ENCODE results near the gene VWA1. TPM values are rescaled to one million over a fixed set of nuclear protein-coding genes. Genes with fewer than 3 reads are reported as not detected.
A peak's percentile ranks its signal among the peaks of the same experiment; 100 is the strongest.
"Not testable (repeated sequence)": the region's sequence is repeated elsewhere in the genome, so short reads cannot be mapped to it uniquely, and the experiment has no call there.

VWA1 gene
- polyA plus RNA-seq, 1 donor: 92.3 TPM

- Histone ChIP-seq H3K4me1 (ENCODE audit: control insufficient read depth, insufficient read depth, low read length) (peaks cover 76% of the 10 kb centered on the region), H3K9me3 (ENCODE audit: control insufficient read depth, low read depth, low read length) (peaks cover 18% of the 10 kb centered on the region), H3K36me3 (ENCODE audit: control insufficient read depth, insufficient read depth, low read length) (peaks cover 10% of the 10 kb centered on the region), H3K27me3 (ENCODE audit: control insufficient read depth, insufficient read depth, low read length) (no peaks in the 10 kb centered on the region), H3K4me3 (ENCODE audit: low read length) (peak overlapping the region; percentile 81), H3K27ac (ENCODE audit: low read length) (peak overlapping the region; percentile 49)
- WGBS (ENCODE audit: insufficient coverage, low lambda C conversion rate): no CpG with 5 or more reads among the region's 31 CpGs
- no peak for DNase-seq
These were observed 1.8 kb downstream of the VWA1 start for GRCh38 chr1:1437033-1437903.

- Histone ChIP-seq H3K27me3 (ENCODE audit: control insufficient read depth, insufficient read depth, low read length) (no peaks in the 10 kb centered on the region), H3K4me1 (ENCODE audit: control insufficient read depth, insufficient read depth, low read length) (peaks cover 70% of the 10 kb centered on the region), H3K9me3 (ENCODE audit: control insufficient read depth, low read depth, low read length) (peaks cover 18% of the 10 kb centered on the region), H3K4me3 (ENCODE audit: low read length) (peak overlapping the region; percentile 16), H3K36me3 (ENCODE audit: control insufficient read depth, insufficient read depth, low read length) (peaks cover 10% of the 10 kb centered on the region), H3K27ac (ENCODE audit: low read length) (peak overlapping the region; percentile 49)
- WGBS (ENCODE audit: insufficient coverage, low lambda C conversion rate): no CpG with 5 or more reads among the region's 11 CpGs
- peak; percentile 87 to 91 for DNase-seq
These were observed 2.5 kb downstream of the VWA1 start for GRCh38 chr1:1437904-1438376.

- peaks cover 17% of the 10 kb centered on the region for H3K9me3 ChIP-seq (ENCODE audit: control insufficient read depth, low read depth, low read length)
- H3K4me1 ChIP-seq (ENCODE audit: control insufficient read depth, insufficient read depth, low read length): peaks cover 61% of the 10 kb centered on the region
- no peaks in the 10 kb centered on the region for H3K27me3 ChIP-seq (ENCODE audit: control insufficient read depth, insufficient read depth, low read length)
- H3K4me3 ChIP-seq (ENCODE audit: low read length): peak overlapping the region; percentile 16
- H3K27ac ChIP-seq (ENCODE audit: low read length): peak overlapping the region; percentile 49
- WGBS (ENCODE audit: insufficient coverage, low lambda C conversion rate): no CpG with 5 or more reads among the region's 45 CpGs
- DNase-seq: no peak
- H3K36me3 ChIP-seq (ENCODE audit: control insufficient read depth, insufficient read depth, low read length): peaks cover 10% of the 10 kb centered on the region
These were observed 3.3 kb downstream of the VWA1 start for GRCh38 chr1:1438531-1439381.

- DNase-seq: no peak
- peaks cover 10% of the 10 kb centered on the region for H3K36me3 ChIP-seq (ENCODE audit: control insufficient read depth, insufficient read depth, low read length)
- H3K27ac ChIP-seq (ENCODE audit: low read length): no peak overlapping the region
- no peaks in the 10 kb centered on the region for H3K27me3 ChIP-seq (ENCODE audit: control insufficient read depth, insufficient read depth, low read length)
- peaks cover 8% of the 10 kb centered on the region for H3K9me3 ChIP-seq (ENCODE audit: control insufficient read depth, low read depth, low read length)
- peaks cover 52% of the 10 kb centered on the region for H3K4me1 ChIP-seq (ENCODE audit: control insufficient read depth, insufficient read depth, low read length)
- WGBS (ENCODE audit: insufficient coverage, low lambda C conversion rate): no CpG with 5 or more reads among the region's 82 CpGs
- H3K4me3 ChIP-seq (ENCODE audit: low read length): no peak overlapping the region
These were observed 4.2 kb downstream of the VWA1 start for GRCh38 chr1:1439546-1440261.

GRCh38 chr1:1440262-1441001 lies 4.9 kb downstream of the VWA1 start:
- peaks cover 45% of the 10 kb centered on the region for H3K4me1 ChIP-seq (ENCODE audit: control insufficient read depth, insufficient read depth, low read length)

GRCh38 chr1:1441002-1441888 lies 5.8 kb downstream of the VWA1 start:
- Histone ChIP-seq H3K4me3 (ENCODE audit: low read length) (no peak overlapping the region), H3K9me3 (ENCODE audit: control insufficient read depth, low read depth, low read length) (peaks cover 4% of the 10 kb centered on the region), H3K36me3 (ENCODE audit: control insufficient read depth, insufficient read depth, low read length) (peaks cover 10% of the 10 kb centered on the region), H3K27me3 (ENCODE audit: control insufficient read depth, insufficient read depth, low read length) (no peaks in the 10 kb centered on the region), H3K27ac (ENCODE audit: low read length) (no peak overlapping the region), H3K4me1 (ENCODE audit: control insufficient read depth, insufficient read depth, low read length) (peaks cover 45% of the 10 kb centered on the region)
- no CpG with 5 or more reads among the region's 29 CpGs for WGBS (ENCODE audit: insufficient coverage, low lambda C conversion rate)
- peak in 1 of 2 donors; percentile 59 for DNase-seq

More at GRCh38 chr1:1440262-1441001, 4.9 kb downstream of the VWA1 start:
- no peak for DNase-seq
- no CpG with 5 or more reads among the region's 26 CpGs for WGBS (ENCODE audit: insufficient coverage, low lambda C conversion rate)
- peaks cover 4% of the 10 kb centered on the region for H3K9me3 ChIP-seq (ENCODE audit: control insufficient read depth, low read depth, low read length)
- H3K27ac ChIP-seq (ENCODE audit: low read length): no peak overlapping the region
- peaks cover 10% of the 10 kb centered on the region for H3K36me3 ChIP-seq (ENCODE audit: control insufficient read depth, insufficient read depth, low read length)
- H3K27me3 ChIP-seq (ENCODE audit: control insufficient read depth, insufficient read depth, low read length): no peaks in the 10 kb centered on the region
- no peak overlapping the region for H3K4me3 ChIP-seq (ENCODE audit: low read length)

- H3K4me1 ChIP-seq (ENCODE audit: control insufficient read depth, insufficient read depth, low read length): peaks cover 35% of the 10 kb centered on the region
- H3K36me3 ChIP-seq (ENCODE audit: control insufficient read depth, insufficient read depth, low read length): peaks cover 10% of the 10 kb centered on the region
- no peak overlapping the region for H3K4me3 ChIP-seq (ENCODE audit: low read length)
- WGBS (ENCODE audit: insufficient coverage, low lambda C conversion rate): no CpG with 5 or more reads among the region's 32 CpGs
- H3K27ac ChIP-seq (ENCODE audit: low read length): no peak overlapping the region
- peaks cover 4% of the 10 kb centered on the region for H3K9me3 ChIP-seq (ENCODE audit: control insufficient read depth, low read depth, low read length)
- DNase-seq: no peak
- H3K27me3 ChIP-seq (ENCODE audit: control insufficient read depth, insufficient read depth, low read length): no peaks in the 10 kb centered on the region
These were observed 6.7 kb downstream of the VWA1 start for GRCh38 chr1:1442069-1442770.

GRCh38 chr1:1446631-1447030 lies 11.1 kb downstream of the VWA1 start:
- no CpG with 5 or more reads among the region's 19 CpGs for WGBS (ENCODE audit: insufficient coverage, low lambda C conversion rate)
- H3K36me3 ChIP-seq (ENCODE audit: control insufficient read depth, insufficient read depth, low read length); H3K9me3 ChIP-seq (ENCODE audit: control insufficient read depth, low read depth, low read length); H3K27me3 ChIP-seq (ENCODE audit: control insufficient read depth, insufficient read depth, low read length); DNase-seq; H3K4me1 ChIP-seq (ENCODE audit: control insufficient read depth, insufficient read depth, low read length); H3K4me3 ChIP-seq (ENCODE audit: low read length); H3K27ac ChIP-seq (ENCODE audit: low read length): not testable (repeated sequence)
